CD4-positive, alpha-beta T cell (primary cell): ENCODE results near the gene SNRPA. TPM values are rescaled to one million over a fixed set of nuclear protein-coding genes. Genes with fewer than 3 reads are reported as not detected.

Source experiments
- ATAC-seq: fragments of 200-7000 bp; cut with Tn5 transposase; one replicate; pipeline ENCODE4 v1.10.0; 2022; ENCODE audit warnings: mild to moderate bottlenecking; ENCODE audit not compliant: poor library complexity
- CTCF ChIA-PET: fragments of 350-600 bp; sonication (Branson Sonifier 250); formaldehyde crosslinking; loops from one replicate; lab custom pipeline; 2021; ENCODE audit warnings: antibody characterized with exemption, inconsistent platforms; lab: Charles Lee
- POLR2A ChIA-PET: fragments of 350-600 bp; sonication (Branson Sonifier 250); formaldehyde crosslinking; loops from one replicate; lab custom pipeline; 2021; ENCODE audit warnings: antibody characterized with exemption, inconsistent platforms; lab: Charles Lee
- DNase-seq, 14 experiments: peaks; one replicate each; pipeline ENCODE4 v3.0.0-alpha.2; 2013 to 2020; ENCODE audit warnings: mixed read lengths in 2 of 14
- H3K27ac ChIP-seq, 2 donors: one replicate each; pipeline versions ENCODE4 v1.5.1 to v1.7.0; 2013; ENCODE audit warnings: low read length in 2 of 2, low read depth in 1 of 2, mild to moderate bottlenecking in 1 of 2
- H3K27me3 ChIP-seq, 2 experiments: 1 replicate in 1 of 2; 2 replicates in 1 of 2; pipeline versions ENCODE4 v1.6.1 to v1.7.0; 2013; ENCODE audit warnings: low read length in 2 of 2, control low read depth in 1 of 2, mild to moderate bottlenecking in 1 of 2, moderate library complexity in 1 of 2; ENCODE audit not compliant: insufficient read depth in 2 of 2, control insufficient read depth in 1 of 2
- H3K36me3 ChIP-seq: one replicate; pipeline ENCODE4 v1.6.1; 2013; ENCODE audit warnings: low read length, control low read depth; ENCODE audit not compliant: insufficient read depth
- H3K4me1 ChIP-seq: one replicate; pipeline ENCODE4 v1.6.1; 2013; ENCODE audit warnings: low read length, control low read depth; ENCODE audit not compliant: insufficient read depth
- H3K4me3 ChIP-seq: one replicate; pipeline ENCODE4 v1.5.1; 2013; ENCODE audit warnings: mild to moderate bottlenecking, low read length, moderate library complexity
- H3K9me3 ChIP-seq, 2 experiments: 1 replicate in 1 of 2; 2 replicates in 1 of 2; pipeline versions ENCODE4 v1.6.1 to v1.7.0; 2013; ENCODE audit warnings: low read length in 2 of 2, mild to moderate bottlenecking in 2 of 2, control low read depth in 1 of 2, moderate library complexity in 1 of 2; ENCODE audit not compliant: control insufficient read depth in 1 of 2, insufficient read depth in 1 of 2
- H3K27ac Mint-ChIP-seq: one replicate; pipeline ENCODE4 v1.8.0; 2020; ENCODE audit warnings: mixed read lengths
- H3K27me3 Mint-ChIP-seq: one replicate; pipeline ENCODE4 v1.8.0; 2021; ENCODE audit warnings: mixed read lengths
- H3K36me3 Mint-ChIP-seq: one replicate; pipeline ENCODE4 v1.8.0; 2021; ENCODE audit warnings: low read depth, mixed read lengths
- H3K4me1 Mint-ChIP-seq: one replicate; pipeline ENCODE4 v1.8.0; 2021; ENCODE audit warnings: low read depth, mixed read lengths
- H3K4me3 Mint-ChIP-seq: one replicate; pipeline ENCODE4 v1.8.0; 2020; ENCODE audit warnings: mild to moderate bottlenecking, mixed read lengths
- H3K9me3 Mint-ChIP-seq: one replicate; pipeline ENCODE4 v1.8.0; 2020; ENCODE audit warnings: mixed read lengths
- CTCF ChIP-seq: fragments of 200-600 bp; IDR thresholded peaks from one replicate; pipeline ENCODE4 v1.8.0; 2022; ENCODE audit warnings: antibody characterized with exemption, mild to moderate bottlenecking
- intact Hi-C, 2 experiments: fragments of 100-400 bp; cut with DNase I in 1 of 2; cut with micrococcal nuclease in 1 of 2; formaldehyde crosslinking; loops; one replicate each; pipeline versions ENCODE4 v1.15.1 to v1.9.0; 2023 to 2025; cut with DNase I, micrococcal nuclease
- total RNA-seq, 174 experiments: library from RNA in 2 of 174; stranded (reverse) in 2 of 174; gene quantifications; one replicate each; pipeline ENCODE4 v1.2.3 and lab custom pipeline; 2021 to 2026

Gene SNRPA
- total RNA-seq, 2 experiments from 2014 or later: 60.3 to 76.7 TPM

DNA sequence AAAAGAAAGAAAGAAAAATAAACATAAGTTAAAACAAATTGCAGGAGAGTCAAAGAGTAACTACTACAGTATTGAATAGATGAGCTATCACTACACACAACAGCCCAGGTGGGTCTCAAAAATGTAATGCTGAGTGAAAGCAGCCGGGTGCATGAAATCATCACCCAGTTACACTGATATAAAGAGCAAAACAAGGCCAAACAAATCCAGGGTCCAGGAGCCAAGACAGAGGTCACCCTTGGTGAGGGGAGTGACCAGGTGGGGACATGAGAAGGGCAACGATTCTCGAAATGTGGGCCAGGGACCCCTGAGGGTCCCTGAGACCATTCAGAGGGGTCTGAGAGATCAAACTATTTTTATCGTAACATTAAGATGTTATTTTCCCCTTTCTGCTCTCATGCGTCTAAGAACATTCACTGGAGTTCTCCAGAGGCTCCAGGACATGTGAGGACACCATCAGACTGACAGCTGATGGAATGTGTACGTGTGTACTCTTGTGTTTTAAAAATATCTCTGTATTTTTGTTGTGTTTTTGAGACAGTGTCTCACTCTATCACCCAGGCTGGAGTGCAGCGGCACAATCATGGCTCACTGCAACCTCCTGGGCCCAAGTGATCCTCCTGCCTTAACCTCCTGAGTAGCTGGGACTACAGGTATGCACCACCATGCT is 44.9 kb upstream of the SNRPA start:
- intact Hi-C loops: no loop called here
- Mint-ChIP-seq H3K4me1 (no peaks in the 10 kb centered on the region), H3K4me3 (no peak overlapping the region), H3K9me3 (no peaks in the 10 kb centered on the region), H3K27ac (no peak overlapping the region), H3K36me3 (peaks cover 88% of the 10 kb centered on the region), H3K27me3 (no peaks in the 10 kb centered on the region)
- POLR2A ChIA-PET: interaction anchor here (0.6 kb wide), 1 partner anchor 80 kb away, joined by 3 read pairs; no protein-coding TSS in a partner anchor
- peaks cover 82% of the 10 kb centered on the region for H3K36me3 ChIP-seq
- no peak for DNase-seq
- H3K4me3 ChIP-seq: no peak overlapping the region
- no peaks in the 10 kb centered on the region for H3K4me1 ChIP-seq
- no peaks in the 10 kb centered on the region for H3K27me3 ChIP-seq
- no peak for TF ChIP-seq CTCF
- no peaks in the 10 kb centered on the region for H3K9me3 ChIP-seq
- CTCF ChIA-PET: no interaction called here
- no peak overlapping the region for H3K27ac ChIP-seq
- ATAC-seq: no peak

GRCh38 chr19:40707615-40708014 is 43.4 kb upstream of the SNRPA start:
- peaks cover 9% of the 10 kb centered on the region for H3K4me1 Mint-ChIP-seq
- TF ChIP-seq CTCF: no peak
- ATAC-seq (no peak), DNase-seq (no peak)
- H3K27me3 Mint-ChIP-seq: no peaks in the 10 kb centered on the region
- Histone ChIP-seq H3K27ac (no peak overlapping the region), H3K4me3 (no peak overlapping the region), H3K27me3 (no peaks in the 10 kb centered on the region), H3K36me3 (peaks cover 72% of the 10 kb centered on the region), H3K4me1 (no peaks in the 10 kb centered on the region), H3K9me3 (no peaks in the 10 kb centered on the region)
- H3K4me3 Mint-ChIP-seq: no peak overlapping the region
- H3K9me3 Mint-ChIP-seq: no peaks in the 10 kb centered on the region
- ChIA-PET CTCF (no interaction called here), POLR2A (no interaction called here)
- H3K27ac Mint-ChIP-seq: no peak overlapping the region
- peaks cover 83% of the 10 kb centered on the region for H3K36me3 Mint-ChIP-seq
- intact Hi-C loops: no loop called here

- Mint-ChIP-seq H3K4me3 (no peak overlapping the region), H3K4me1 (peaks cover 23% of the 10 kb centered on the region), H3K27ac (no peak overlapping the region), H3K9me3 (no peaks in the 10 kb centered on the region), H3K27me3 (no peaks in the 10 kb centered on the region), H3K36me3 (peaks cover 76% of the 10 kb centered on the region)
- Histone ChIP-seq H3K4me3 (no peak overlapping the region), H3K27ac (no peak overlapping the region), H3K36me3 (peaks cover 50% of the 10 kb centered on the region), H3K9me3 (no peaks in the 10 kb centered on the region), H3K27me3 (no peaks in the 10 kb centered on the region), H3K4me1 (peaks cover 12% of the 10 kb centered on the region)
- ChIA-PET POLR2A (no interaction called here), CTCF (no interaction called here)
- TF ChIP-seq CTCF: no peak
- no peak for DNase-seq
- no peak for ATAC-seq
- intact Hi-C loops: loop anchor here in 1 of 2 experiments (10.0 kb wide), 1 partner anchor 45 kb away; no protein-coding TSS in a partner anchor
These were observed 41.2 kb upstream of the SNRPA start for GRCh38 chr19:40709817-40710216.
